K562 (cell line): Measurements from ENCODE around the gene JAM2.

Experiments
- EZH2 ChIP-seq: IDR thresholded peaks from 2 replicates; pipeline ENCODE4 v1.6.1; 2012; ENCODE audit warnings: low read depth, mild to moderate bottlenecking, inconsistent platforms, low read length, borderline replicate concordance
- FOXM1 ChIP-seq, 2 experiments: fragments of 450-650 bp in 1 of 2; sonication (generic) in 1 of 2; formaldehyde crosslinking in 1 of 2; IDR thresholded peaks; 2 replicates each; pipeline versions ENCODE4 v1.6.1 to v1.9.0; 2017 to 2022; ENCODE audit warnings: low read depth in 2 of 2, mild to moderate bottlenecking in 2 of 2, missing genetic modification reagents in 1 of 2, moderate library complexity in 1 of 2
- GATA2 ChIP-seq: sonication (generic); formaldehyde crosslinking; IDR thresholded peaks from 2 replicates; pipeline ENCODE4 v1.4.0; 2020; ENCODE audit warnings: mild to moderate bottlenecking, missing genetic modification reagents
- JUND ChIP-seq, 2 experiments: IDR thresholded peaks; 2 replicates in 1 of 2; 3 replicates in 1 of 2; pipeline ENCODE4 v1.6.1; 2011; ENCODE audit warnings: borderline replicate concordance in 2 of 2, low read depth in 2 of 2, low read length in 2 of 2, improper control_type of control experiment in 1 of 2, missing biosample characterization in 1 of 2, missing genetic modification characterization in 1 of 2, missing genetic modification reagents in 1 of 2
- NRF1 ChIP-seq, 2 experiments: fragments of 450-650 bp; IDR thresholded peaks in 1 of 2; conservative IDR thresholded peaks in 1 of 2; 2 replicates each; pipeline ENCODE4 v1.6.1; 2014; ENCODE audit warnings: mild to moderate bottlenecking in 2 of 2
- PRPF4 ChIP-seq: fragments of 200-400 bp; formaldehyde crosslinking; IDR thresholded peaks from one replicate; pipeline ENCODE4 v1.6.1; 2017; ENCODE audit warnings: low read length, low read depth, mild to moderate bottlenecking; ENCODE audit not compliant: insufficient read depth, poor library complexity, severe bottlenecking
- TF ChIP-seq, protein P1 (sequence below), 3 experiments: IDR thresholded peaks in 2 of 3; conservative IDR thresholded peaks in 1 of 3; 2 replicates each; pipeline ENCODE4 v1.5.1; 2011 to 2012; ENCODE audit warnings: low read length in 3 of 3, mild to moderate bottlenecking in 3 of 3, control low read depth in 2 of 3, improper control_type of control experiment in 1 of 3, inconsistent platforms in 1 of 3, low read depth in 1 of 3, mixed read lengths in 1 of 3, moderate library complexity in 1 of 3; ENCODE audit not compliant: insufficient read depth in 2 of 3
- TF ChIP-seq, protein P2 (sequence below): fragments of 250-450 bp; sonication (Bioruptor Pico); IDR thresholded peaks from 2 replicates; pipeline ENCODE4 v1.5.0; 2021; ENCODE audit warnings: mild to moderate bottlenecking, borderline replicate concordance

DNA sequence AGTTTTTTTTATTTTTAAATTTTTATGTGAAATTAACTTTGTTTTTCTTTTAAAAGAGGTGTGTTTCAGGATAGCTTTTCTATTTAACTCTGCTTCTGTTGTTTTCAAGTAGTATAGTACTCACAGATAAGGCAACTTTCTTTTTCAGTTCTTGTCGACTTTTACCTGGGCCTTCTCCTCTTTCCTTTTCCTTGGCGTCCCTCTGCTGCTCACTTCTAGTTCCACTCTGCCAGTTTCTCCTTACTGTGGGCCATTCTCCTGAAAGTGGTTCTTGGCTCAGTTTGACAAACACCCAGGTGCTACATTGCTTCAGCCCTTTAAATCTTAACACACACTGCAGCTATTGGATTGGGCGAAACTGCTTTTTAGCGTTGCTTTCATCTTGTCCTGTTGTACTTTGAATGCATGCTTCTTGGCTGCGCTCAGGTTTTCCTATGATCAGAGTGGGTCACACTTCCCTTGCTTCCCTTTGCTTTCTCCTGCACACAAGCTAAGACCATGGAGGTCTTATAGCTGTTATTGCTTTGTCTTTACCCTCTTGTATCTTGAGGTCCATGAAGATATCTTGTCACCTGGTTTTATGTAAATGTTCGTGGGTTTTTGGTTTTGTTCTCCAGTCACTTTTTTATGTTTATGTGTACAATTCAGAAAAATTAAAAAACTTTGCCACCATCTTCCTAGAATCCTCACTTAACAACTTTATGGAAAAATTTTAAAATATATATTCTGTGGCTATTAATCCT is 117.3 kb downstream of the JAM2 start:
- TF ChIP-seq, protein P1, sequence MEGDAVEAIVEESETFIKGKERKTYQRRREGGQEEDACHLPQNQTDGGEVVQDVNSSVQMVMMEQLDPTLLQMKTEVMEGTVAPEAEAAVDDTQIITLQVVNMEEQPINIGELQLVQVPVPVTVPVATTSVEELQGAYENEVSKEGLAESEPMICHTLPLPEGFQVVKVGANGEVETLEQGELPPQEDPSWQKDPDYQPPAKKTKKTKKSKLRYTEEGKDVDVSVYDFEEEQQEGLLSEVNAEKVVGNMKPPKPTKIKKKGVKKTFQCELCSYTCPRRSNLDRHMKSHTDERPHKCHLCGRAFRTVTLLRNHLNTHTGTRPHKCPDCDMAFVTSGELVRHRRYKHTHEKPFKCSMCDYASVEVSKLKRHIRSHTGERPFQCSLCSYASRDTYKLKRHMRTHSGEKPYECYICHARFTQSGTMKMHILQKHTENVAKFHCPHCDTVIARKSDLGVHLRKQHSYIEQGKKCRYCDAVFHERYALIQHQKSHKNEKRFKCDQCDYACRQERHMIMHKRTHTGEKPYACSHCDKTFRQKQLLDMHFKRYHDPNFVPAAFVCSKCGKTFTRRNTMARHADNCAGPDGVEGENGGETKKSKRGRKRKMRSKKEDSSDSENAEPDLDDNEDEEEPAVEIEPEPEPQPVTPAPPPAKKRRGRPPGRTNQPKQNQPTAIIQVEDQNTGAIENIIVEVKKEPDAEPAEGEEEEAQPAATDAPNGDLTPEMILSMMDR (IDR thresholded peaks at IDR 0.05 in 2 of 3, conservative IDR thresholded peaks at IDR 0.05 in 1 of 3; ENCODE audit: insufficient read depth in 2 of 3, low read depth in 1 of 3, low read length in 3 of 3) = no peak
- TF ChIP-seq PRPF4 (no peak), GATA2 (CRISPR knock-in tag) (no peak), NRF1 (conservative IDR thresholded peaks at IDR 0.05 in 1 of 2, IDR thresholded peaks at IDR 0.05 in 1 of 2) (no peak), EZH2 (no peak), JUND (IDR thresholded peaks at IDR 0.05; ENCODE audit: borderline replicate concordance, low read depth, low read length) (no peak), JUND (tag; IDR thresholded peaks at IDR 0.05; ENCODE audit: borderline replicate concordance, low read depth, low read length) (no peak), FOXM1 (IDR thresholded peaks at IDR 0.05; ENCODE audit: low read depth) (no peak), FOXM1 (CRISPR knock-in tag; IDR thresholded peaks at IDR 0.05; ENCODE audit: low read depth) (no peak)
- TF ChIP-seq, protein P2, sequence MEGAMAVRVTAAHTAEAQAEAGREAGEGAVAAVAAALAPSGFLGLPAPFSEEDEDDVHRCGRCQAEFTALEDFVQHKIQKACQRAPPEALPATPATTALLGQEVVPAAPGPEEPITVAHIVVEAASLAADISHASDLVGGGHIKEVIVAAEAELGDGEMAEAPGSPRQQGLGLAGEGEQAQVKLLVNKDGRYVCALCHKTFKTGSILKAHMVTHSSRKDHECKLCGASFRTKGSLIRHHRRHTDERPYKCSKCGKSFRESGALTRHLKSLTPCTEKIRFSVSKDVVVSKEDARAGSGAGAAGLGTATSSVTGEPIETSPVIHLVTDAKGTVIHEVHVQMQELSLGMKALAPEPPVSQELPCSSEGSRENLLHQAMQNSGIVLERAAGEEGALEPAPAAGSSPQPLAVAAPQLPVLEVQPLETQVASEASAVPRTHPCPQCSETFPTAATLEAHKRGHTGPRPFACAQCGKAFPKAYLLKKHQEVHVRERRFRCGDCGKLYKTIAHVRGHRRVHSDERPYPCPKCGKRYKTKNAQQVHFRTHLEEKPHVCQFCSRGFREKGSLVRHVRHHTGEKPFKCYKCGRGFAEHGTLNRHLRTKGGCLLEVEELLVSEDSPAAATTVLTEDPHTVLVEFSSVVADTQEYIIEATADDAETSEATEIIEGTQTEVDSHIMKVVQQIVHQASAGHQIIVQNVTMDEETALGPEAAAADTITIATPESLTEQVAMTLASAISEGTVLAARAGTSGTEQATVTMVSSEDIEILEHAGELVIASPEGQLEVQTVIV (CRISPR knock-in tag) = no peak
